Parathyroid adenoma (tissue), 2 donors: ENCODE measurements around the gene GABARAPL1.
"Not testable (repeated sequence)": the region's sequence is repeated elsewhere in the genome, so short reads cannot be mapped to it uniquely, and the experiment has no call there.

Experiments
- H2AFZ ChIP-seq: fragments of 300-600 bp; sonication (generic); one replicate; pipeline ENCODE4 v1.7.0; 2017; ENCODE audit warnings: antibody characterized with exemption, mild to moderate bottlenecking
- H3K27ac ChIP-seq: fragments of 300-600 bp; sonication (generic); one replicate; pipeline ENCODE4 v1.7.0; 2017
- H3K27me3 ChIP-seq: fragments of 300-600 bp; sonication (generic); one replicate; pipeline ENCODE4 v1.7.0; 2017; ENCODE audit warnings: low read length; ENCODE audit not compliant: control insufficient read depth, insufficient read depth
- H3K36me3 ChIP-seq: fragments of 300-600 bp; sonication (generic); one replicate; pipeline ENCODE4 v1.7.0; 2017; ENCODE audit warnings: low read length; ENCODE audit not compliant: control insufficient read depth, insufficient read depth
- H3K4me1 ChIP-seq: fragments of 300-600 bp; sonication (generic); one replicate; pipeline ENCODE4 v1.7.0; 2017; ENCODE audit warnings: control low read depth
- H3K4me2 ChIP-seq: fragments of 300-600 bp; sonication (generic); one replicate; pipeline ENCODE4 v1.7.0; 2017; ENCODE audit warnings: low read length
- H3K4me3 ChIP-seq: fragments of 300-600 bp; sonication (generic); one replicate; pipeline ENCODE4 v1.7.0; 2017; ENCODE audit warnings: low read depth, low read length
- H3K79me2 ChIP-seq: fragments of 300-600 bp; sonication (generic); one replicate; pipeline ENCODE4 v1.7.0; 2017; ENCODE audit warnings: control low read depth
- H3K9ac ChIP-seq: fragments of 300-600 bp; sonication (generic); one replicate; pipeline ENCODE4 v1.7.0; 2017; ENCODE audit warnings: mild to moderate bottlenecking
- H3K9me3 ChIP-seq: fragments of 300-600 bp; sonication (generic); one replicate; pipeline ENCODE4 v1.7.0; 2017; ENCODE audit warnings: low read length; ENCODE audit not compliant: control insufficient read depth
- CTCF ChIP-seq: fragments of 300-600 bp; sonication (generic); IDR thresholded peaks from one replicate; pipeline ENCODE4 v1.7.0; 2017; ENCODE audit warnings: antibody characterized with exemption, mild to moderate bottlenecking
- donor health status: primary hyperparathyroidism.

The GABARAPL1 gene

GRCh38 chr12:10197879-10198278 is 14.8 kb upstream of the GABARAPL1 start:
- H3K79me2 ChIP-seq, result no peaks in the 10 kb centered on the region
- no peaks in the 10 kb centered on the region for H3K36me3 ChIP-seq
- no peak overlapping the region for H3K9ac ChIP-seq
- H3K4me2 ChIP-seq, result no peak overlapping the region
- no peak for TF ChIP-seq CTCF
- H3K4me1 ChIP-seq, result no peaks in the 10 kb centered on the region
- no peaks in the 10 kb centered on the region for H3K27me3 ChIP-seq
- no peaks in the 10 kb centered on the region for H3K9me3 ChIP-seq
- H3K27ac ChIP-seq, result no peak overlapping the region
- no peak overlapping the region for H2AFZ ChIP-seq
- no peak overlapping the region for H3K4me3 ChIP-seq

- H3K9ac ChIP-seq, H3K36me3 ChIP-seq, H3K4me3 ChIP-seq, H3K4me1 ChIP-seq, H3K27me3 ChIP-seq, H3K27ac ChIP-seq, H2AFZ ChIP-seq, H3K4me2 ChIP-seq, H3K9me3 ChIP-seq, H3K79me2 ChIP-seq: not testable (repeated sequence)
Observed at GRCh38 chr12:10204495-10204894, 8.2 kb upstream of the GABARAPL1 start.

- TF ChIP-seq CTCF, result no peak
- no peaks in the 10 kb centered on the region for H3K79me2 ChIP-seq
Observed at GRCh38 chr12:10205220-10205807, 7.4 kb upstream of the GABARAPL1 start.

GRCh38 chr12:10207136-10207535 is 5.5 kb upstream of the GABARAPL1 start:
- no peak overlapping the region for H3K4me3 ChIP-seq
- no peak overlapping the region for H3K9ac ChIP-seq
- H3K79me2 ChIP-seq, result no peaks in the 10 kb centered on the region
- H3K36me3 ChIP-seq, result no peaks in the 10 kb centered on the region
- no peak overlapping the region for H3K4me2 ChIP-seq
- no peaks in the 10 kb centered on the region for H3K27me3 ChIP-seq
- H3K27ac ChIP-seq, result no peak overlapping the region
- H3K4me1 ChIP-seq, result no peaks in the 10 kb centered on the region
- no peak overlapping the region for H2AFZ ChIP-seq
- no peak for TF ChIP-seq CTCF
- H3K9me3 ChIP-seq, result no peaks in the 10 kb centered on the region

More at GRCh38 chr12:10205220-10205807, 7.4 kb upstream of the GABARAPL1 start:
- no peak overlapping the region for H3K27ac ChIP-seq
- H3K9me3 ChIP-seq, result no peaks in the 10 kb centered on the region
- H3K27me3 ChIP-seq, result no peaks in the 10 kb centered on the region
- H2AFZ ChIP-seq, result no peak overlapping the region
- no peak overlapping the region for H3K9ac ChIP-seq
- no peak overlapping the region for H3K4me3 ChIP-seq
- H3K4me2 ChIP-seq, result no peak overlapping the region
- no peaks in the 10 kb centered on the region for H3K4me1 ChIP-seq
- H3K36me3 ChIP-seq, result no peaks in the 10 kb centered on the region

GRCh38 chr12:10210225-10210624 is 2.5 kb upstream of the GABARAPL1 start:
- Histone ChIP-seq H3K36me3 (no peaks in the 10 kb centered on the region), H3K9ac (no peak overlapping the region), H3K4me3 (no peak overlapping the region), H3K4me1 (peaks cover 9% of the 10 kb centered on the region), H2AFZ (no peak overlapping the region), H3K27me3 (no peaks in the 10 kb centered on the region), H3K9me3 (no peaks in the 10 kb centered on the region), H3K27ac (no peak overlapping the region), H3K79me2 (peaks cover 12% of the 10 kb centered on the region), H3K4me2 (no peak overlapping the region)
- no peak for TF ChIP-seq CTCF
